Fibroblast of pulmonary artery (primary cell): ENCODE measurements around the gene CHIT1.
"Not testable (repeated sequence)": the region's sequence is repeated elsewhere in the genome, so short reads cannot be mapped to it uniquely, and the experiment has no call there.

Experiments
- DNase-seq: peaks from one replicate; pipeline ENCODE4 v3.0.0-alpha.2; 2010; ENCODE audit warnings: low read depth
- H3K4me3 ChIP-seq: replicated peaks from 2 replicates; pipeline ENCODE4 v1.5.1; 2011; ENCODE audit warnings: low read depth, mild to moderate bottlenecking, control low read depth, low read length, moderate library complexity
- TF ChIP-seq, protein P1 (sequence below): IDR thresholded peaks from 2 replicates; pipeline ENCODE4 v1.5.1; 2011; ENCODE audit warnings: mild to moderate bottlenecking, control low read depth, low read length, inconsistent platforms; ENCODE audit errors: missing control alignments

Gene CHIT1

DNA sequence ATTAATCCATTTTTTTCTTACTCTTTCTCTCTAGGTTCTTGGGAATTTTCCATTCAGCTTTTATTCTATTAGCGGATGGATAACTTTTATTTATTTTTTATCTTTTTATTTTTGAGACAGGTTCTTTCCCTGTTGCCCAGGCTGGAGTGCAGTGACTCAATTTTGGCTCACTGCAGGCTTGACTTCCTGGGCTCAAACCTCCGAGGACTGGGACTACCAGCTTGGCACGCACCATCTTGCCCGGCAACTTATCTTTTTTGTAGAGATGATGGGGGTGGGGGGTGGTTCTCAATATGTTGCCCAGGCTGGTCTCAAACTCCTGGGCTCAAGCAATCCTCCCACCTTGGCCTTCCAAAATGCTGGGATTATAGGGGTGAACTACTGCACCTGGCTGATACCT, 36.1 kb upstream of the CHIT1 start:
- no peak for DNase-seq
- no peak overlapping the region for H3K4me3 ChIP-seq
- TF ChIP-seq, protein P1, sequence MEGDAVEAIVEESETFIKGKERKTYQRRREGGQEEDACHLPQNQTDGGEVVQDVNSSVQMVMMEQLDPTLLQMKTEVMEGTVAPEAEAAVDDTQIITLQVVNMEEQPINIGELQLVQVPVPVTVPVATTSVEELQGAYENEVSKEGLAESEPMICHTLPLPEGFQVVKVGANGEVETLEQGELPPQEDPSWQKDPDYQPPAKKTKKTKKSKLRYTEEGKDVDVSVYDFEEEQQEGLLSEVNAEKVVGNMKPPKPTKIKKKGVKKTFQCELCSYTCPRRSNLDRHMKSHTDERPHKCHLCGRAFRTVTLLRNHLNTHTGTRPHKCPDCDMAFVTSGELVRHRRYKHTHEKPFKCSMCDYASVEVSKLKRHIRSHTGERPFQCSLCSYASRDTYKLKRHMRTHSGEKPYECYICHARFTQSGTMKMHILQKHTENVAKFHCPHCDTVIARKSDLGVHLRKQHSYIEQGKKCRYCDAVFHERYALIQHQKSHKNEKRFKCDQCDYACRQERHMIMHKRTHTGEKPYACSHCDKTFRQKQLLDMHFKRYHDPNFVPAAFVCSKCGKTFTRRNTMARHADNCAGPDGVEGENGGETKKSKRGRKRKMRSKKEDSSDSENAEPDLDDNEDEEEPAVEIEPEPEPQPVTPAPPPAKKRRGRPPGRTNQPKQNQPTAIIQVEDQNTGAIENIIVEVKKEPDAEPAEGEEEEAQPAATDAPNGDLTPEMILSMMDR = no peak

DNA sequence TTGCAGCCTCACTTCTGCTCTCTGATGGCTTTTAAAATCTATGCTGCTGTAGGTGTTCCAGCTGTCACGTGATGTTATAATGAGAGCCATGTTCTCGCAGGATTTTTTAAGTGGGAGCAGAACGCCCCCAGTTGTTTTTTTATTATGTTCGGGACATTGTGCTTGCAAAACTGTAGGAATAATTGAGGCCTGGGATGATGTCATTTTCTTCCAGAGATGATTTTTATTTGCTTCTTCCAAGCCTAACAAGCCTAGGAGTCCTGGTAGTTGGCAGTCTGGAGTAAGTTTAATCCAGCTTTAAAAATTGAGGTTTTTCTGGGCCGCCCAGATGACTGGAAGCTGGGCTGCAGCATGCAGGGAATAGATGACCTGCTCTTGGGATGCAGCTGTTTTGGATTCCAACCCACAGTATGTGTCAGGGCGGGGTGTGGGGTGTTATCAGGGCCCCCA, 34.6 kb upstream of the CHIT1 start:
- no peak overlapping the region for H3K4me3 ChIP-seq
- no peak for DNase-seq
- TF ChIP-seq, protein P1 = no peak

DNA sequence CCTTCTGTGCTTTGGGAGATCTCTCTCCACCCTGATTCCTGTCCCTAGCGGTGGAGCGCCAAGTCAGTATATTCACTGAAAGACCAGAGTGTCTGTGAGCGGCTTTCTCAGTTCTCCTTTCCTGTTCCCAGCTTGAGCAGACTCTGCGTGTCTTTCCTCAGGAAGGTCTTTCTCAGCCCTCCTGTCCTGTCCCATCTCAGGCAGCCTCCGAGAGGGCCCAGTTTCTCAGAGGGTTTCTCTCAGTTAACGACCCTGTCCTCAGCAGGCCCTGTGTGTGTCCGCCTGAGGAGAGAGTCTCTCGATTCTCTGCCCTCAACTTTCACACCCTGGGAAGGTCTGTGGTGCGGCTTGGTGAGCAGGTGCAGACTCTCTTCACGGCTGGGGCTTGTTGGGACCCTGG, 34.0 kb upstream of the CHIT1 start:
- DNase-seq = no peak
- TF ChIP-seq, protein P1 = no peak
- no peak overlapping the region for H3K4me3 ChIP-seq

DNA sequence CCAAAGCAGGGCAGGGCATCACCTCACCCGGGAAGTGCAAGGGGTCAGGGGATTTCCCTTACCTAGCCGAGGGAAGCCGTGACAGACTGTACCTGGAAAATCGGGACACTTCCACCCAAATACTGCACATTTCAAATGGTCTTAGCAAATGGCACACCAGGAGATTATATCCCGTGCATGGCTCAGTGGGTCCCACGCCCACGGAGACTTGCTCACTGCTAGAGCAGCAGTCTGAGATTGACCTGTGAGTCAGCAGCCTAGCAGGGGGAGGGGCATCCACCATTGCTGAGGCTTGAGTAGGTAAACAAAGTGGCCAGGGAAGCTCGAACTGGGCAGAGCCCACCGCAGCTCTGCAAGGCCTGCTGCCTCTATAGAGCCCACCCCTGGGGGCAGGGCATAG, 27.2 kb upstream of the CHIT1 start:
- not testable (repeated sequence) for DNase-seq, H3K4me3 ChIP-seq

DNA sequence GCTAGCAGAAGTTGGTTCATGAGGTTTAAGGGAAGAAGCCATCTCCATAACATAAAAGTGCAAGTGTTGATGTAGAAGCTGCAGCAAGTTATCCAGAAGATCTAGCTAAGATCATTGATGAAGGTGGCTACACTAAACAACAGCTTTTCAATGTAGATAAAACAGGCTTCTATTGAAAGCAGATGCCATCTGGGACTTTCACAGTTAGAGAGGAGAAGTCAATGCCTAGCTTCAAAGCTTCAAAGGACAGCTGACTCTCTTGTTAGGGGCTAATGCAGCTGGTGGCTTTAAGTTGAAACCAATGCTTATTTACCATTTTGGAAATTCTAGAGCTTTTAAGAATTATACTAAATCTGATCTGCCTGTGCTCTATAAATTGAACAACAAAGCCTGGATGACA, 25.3 kb upstream of the CHIT1 start:
- not testable (repeated sequence) for H3K4me3 ChIP-seq, DNase-seq

DNA sequence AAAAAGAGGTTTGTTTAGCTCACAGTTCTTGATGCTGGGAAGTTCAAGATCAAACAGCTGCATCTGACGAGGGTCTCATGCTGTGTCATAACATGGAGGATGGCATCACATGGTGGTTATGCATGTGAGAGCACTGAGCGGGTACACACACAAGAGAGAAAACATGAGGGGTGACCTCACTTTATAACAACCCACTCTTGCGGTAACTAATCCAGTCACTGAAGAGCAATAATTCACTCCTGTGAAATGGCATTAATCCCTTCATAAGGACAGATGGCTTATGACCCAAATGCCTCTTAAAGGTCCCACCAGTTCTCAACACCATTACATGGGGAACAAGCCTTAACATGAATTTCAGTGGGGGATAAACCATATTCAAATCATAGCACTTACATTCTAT, 23.2 kb upstream of the CHIT1 start:
- DNase-seq = no peak
- TF ChIP-seq, protein P1 = no peak
- H3K4me3 ChIP-seq = no peak overlapping the region

DNA sequence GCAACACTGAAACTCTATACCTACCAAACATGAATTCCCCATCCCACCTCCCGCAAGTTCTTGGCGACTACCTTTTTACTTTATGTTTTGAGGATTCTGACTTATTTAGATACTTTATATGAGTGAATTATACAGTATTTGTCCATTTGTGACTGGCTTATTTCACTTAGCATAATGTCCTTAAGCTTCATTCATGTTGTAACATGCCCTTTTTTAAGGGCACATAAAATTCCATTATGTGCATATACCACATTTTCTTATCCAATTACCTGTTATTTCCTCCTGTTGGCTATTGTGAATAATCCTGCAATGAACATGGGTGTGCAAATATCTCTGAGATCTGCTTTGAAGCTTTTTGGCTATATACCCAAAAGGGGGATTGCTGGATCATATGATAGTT, 22.0 kb upstream of the CHIT1 start:
- no peak overlapping the region for H3K4me3 ChIP-seq
- DNase-seq = no peak
- TF ChIP-seq, protein P1 = no peak

DNA sequence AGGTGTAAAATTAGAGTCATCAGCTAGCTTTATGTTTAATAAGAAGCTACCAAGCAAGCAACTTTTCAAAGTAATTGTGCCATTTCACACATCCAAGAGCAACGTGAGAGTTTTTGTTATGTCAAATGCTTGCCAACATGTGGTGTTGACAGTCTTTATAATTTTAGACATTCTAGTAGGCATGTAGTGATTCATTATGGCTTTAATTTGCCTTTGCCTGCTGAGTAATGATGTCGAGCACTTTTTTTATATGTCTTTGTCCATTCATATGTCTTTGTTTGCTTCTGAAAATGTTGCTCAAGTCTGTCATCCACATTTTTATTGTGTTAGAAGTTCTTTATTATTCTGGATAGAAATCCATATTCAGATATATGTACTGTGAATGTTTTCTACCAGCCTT, 21.4 kb upstream of the CHIT1 start:
- TF ChIP-seq, protein P1 = no peak
- H3K4me3 ChIP-seq = no peak overlapping the region
- DNase-seq = no peak
